ENCODE measurements around the gene EPHA7.

DNA sequence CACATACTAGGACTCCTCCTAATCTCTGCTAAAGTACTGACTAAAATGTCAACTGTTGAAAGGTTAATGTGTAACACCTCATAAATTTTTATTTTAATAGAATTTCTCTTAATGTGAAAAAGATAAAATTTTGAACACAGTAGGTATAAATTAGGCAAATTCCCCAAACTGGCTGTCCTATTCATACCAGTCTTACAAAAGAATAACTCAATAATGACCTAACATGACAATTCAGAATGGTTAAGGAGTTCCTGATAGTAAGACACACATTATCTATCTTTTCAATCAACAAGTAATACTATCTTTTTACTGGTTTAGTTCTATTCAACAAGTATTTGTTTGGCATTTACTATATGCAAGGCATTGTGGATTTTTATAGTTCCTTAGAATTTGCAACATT lies 141.1 kb downstream of the EPHA7 start:
- TF ChIP-seq CTCF (IDR thresholded peaks at IDR 0.05; ENCODE audit: low read depth, low read length), result no peak
- no peak for TF ChIP-seq EZH2phosphoT487 (IDR thresholded peaks at IDR 0.05; ENCODE audit: low read depth)

Data from OCI-LY3 (cell line).